ENCODE data around the gene HTR6. TPM values are rescaled to one million over a fixed set of nuclear protein-coding genes. Genes with fewer than 3 reads are reported as not detected.

HTR6 gene
- total RNA-seq, 4 donors from 2014 or later, result not detected

DNA sequence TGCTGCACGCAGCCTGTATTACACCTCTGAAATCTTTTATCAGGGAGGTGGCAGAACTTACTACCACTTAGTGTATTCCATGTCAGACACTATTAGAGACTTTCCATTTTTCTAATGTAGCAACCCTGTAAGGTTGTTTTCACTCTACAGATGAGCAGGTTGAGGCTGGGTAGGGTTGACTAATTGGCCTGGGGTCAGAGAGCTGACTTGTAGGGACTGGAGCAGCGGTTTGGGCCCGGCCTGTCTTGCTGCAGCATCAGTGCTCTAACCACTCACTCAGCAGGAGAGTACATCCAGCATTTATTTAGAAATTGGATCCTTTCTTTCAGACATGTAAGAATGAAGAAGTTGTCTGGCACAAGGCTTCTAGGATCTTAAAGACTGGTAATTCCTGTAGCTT lies 46.2 kb upstream of the HTR6 start:
- Histone ChIP-seq H3K4me1 (peaks cover 47 to 76% (median 64%) of the 10 kb centered on the region in 4 donors), H3K27ac (peak overlapping the region; percentile 64 to 74 (median 71))

DNA sequence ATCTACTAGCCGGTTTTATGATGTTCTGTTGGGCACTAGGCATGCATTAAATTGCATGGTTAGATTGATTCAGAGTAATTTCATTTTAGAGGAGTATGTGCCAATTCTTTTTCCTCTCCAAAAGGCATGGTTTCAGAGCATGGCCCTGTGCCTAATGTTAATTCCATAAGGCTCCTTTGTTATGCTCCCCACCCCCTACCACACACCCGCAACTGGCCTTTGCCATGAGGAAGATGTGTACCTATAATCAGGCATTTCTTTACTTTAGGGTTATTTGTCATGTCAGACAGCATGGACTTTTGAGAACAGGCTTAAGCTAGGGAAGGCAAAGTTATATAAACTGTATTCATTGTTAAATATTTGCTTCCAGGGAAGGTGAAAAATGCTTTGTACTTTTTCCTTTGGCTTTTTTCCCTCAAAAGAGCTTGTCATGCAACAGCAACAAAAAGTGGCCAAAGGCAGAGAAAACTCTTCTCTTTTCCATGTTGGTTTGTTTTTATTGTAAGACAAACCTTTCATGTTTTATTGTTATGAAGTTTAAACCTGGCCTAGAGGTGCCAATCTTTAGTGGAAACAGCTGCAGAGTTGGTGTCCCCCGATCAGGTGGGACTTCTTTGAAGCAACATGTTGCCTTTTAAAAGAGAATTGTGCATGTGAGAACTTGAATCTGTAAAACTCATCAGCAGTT lies 44.8 kb upstream of the HTR6 start:
- Histone ChIP-seq H3K36me3 (peaks cover 0 to 10% (median 3%) of the 10 kb centered on the region in 4 donors), H3K4me1 (peaks cover 37 to 62% (median 51%) of the 10 kb centered on the region in 4 donors), H3K27ac (peak overlapping the region; percentile 64 to 74 (median 71)), H3K27me3 (no peaks in the 10 kb centered on the region), H3K4me3 (no peak overlapping the region), H3K9me3 (no peaks in the 10 kb centered on the region)
- WGBS, 2 donors (ENCODE audit: low coverage in 1 of 2), result 25 to 45% methylated on average over 2 to 3 of the region's 3 CpGs
- intact Hi-C loops (cut with DNase I; ENCODE audit: low total_unique reads), result no loop called here
- DNase-seq, result peak; percentile 73
- TF ChIP-seq POLR2A (IDR thresholded peaks at IDR 0.05) (no peak), EP300 (IDR thresholded peaks at IDR 0.05; ENCODE audit: low read depth) (no peak), POLR2AphosphoS5 (IDR thresholded peaks at IDR 0.05) (peak in 1 of 3 donors; percentile 9)
- TF ChIP-seq, protein P1, sequence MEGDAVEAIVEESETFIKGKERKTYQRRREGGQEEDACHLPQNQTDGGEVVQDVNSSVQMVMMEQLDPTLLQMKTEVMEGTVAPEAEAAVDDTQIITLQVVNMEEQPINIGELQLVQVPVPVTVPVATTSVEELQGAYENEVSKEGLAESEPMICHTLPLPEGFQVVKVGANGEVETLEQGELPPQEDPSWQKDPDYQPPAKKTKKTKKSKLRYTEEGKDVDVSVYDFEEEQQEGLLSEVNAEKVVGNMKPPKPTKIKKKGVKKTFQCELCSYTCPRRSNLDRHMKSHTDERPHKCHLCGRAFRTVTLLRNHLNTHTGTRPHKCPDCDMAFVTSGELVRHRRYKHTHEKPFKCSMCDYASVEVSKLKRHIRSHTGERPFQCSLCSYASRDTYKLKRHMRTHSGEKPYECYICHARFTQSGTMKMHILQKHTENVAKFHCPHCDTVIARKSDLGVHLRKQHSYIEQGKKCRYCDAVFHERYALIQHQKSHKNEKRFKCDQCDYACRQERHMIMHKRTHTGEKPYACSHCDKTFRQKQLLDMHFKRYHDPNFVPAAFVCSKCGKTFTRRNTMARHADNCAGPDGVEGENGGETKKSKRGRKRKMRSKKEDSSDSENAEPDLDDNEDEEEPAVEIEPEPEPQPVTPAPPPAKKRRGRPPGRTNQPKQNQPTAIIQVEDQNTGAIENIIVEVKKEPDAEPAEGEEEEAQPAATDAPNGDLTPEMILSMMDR (IDR thresholded peaks at IDR 0.05), result no peak
- in situ Hi-C loops (cut with MboI; ENCODE audit: low pct_ligation_motif_present in 1 of 4, low pct_unique_long_range_greater_than_20kb in 1 of 4, low sequenced_read_pairs in 3 of 4), result no loop called here

More for the DNA sequence above, 46.2 kb upstream of the HTR6 start:
- Histone ChIP-seq H3K27me3 (no peaks in the 10 kb centered on the region), H3K9me3 (no peaks in the 10 kb centered on the region), H3K4me3 (no peak overlapping the region), H3K36me3 (no peaks in the 10 kb centered on the region)
- in situ Hi-C loops (cut with MboI; ENCODE audit: low pct_ligation_motif_present in 1 of 4, low pct_unique_long_range_greater_than_20kb in 1 of 4, low sequenced_read_pairs in 3 of 4), result no loop called here
- 40 to 93% methylated on average over 1 to 3 of the region's 3 CpGs for WGBS, 2 donors (ENCODE audit: low coverage in 1 of 2)
- no peak for DNase-seq
- TF ChIP-seq POLR2AphosphoS5 (IDR thresholded peaks at IDR 0.05) (no peak), POLR2A (IDR thresholded peaks at IDR 0.05) (no peak), EP300 (IDR thresholded peaks at IDR 0.05; ENCODE audit: low read depth) (no peak)
- TF ChIP-seq, protein P1 (IDR thresholded peaks at IDR 0.05), result no peak
- intact Hi-C loops (cut with DNase I; ENCODE audit: low total_unique reads), result no loop called here

DNA sequence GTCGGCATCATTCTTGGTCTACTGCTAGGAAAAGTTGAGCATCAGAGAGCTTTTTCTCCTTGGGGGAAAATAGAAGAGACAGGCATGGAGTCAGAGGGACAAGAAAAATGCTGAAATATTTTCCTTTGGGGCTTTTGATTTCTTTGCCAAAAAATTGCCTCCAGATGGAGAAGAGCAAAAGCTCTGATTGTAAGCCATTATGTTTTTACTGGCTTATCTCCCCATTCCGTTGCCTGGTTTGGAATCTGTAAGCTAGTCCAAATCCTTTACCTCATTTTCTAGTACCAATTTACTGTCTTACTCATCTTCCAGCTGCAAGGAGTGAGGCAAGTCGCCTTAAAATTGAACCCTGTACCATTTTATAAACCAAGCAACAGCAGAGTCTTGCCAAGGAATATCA lies 43.9 kb upstream of the HTR6 start:
- peaks cover 37 to 53% (median 44%) of the 10 kb centered on the region in 4 donors for H3K4me1 ChIP-seq
- intact Hi-C loops (cut with DNase I; ENCODE audit: low total_unique reads) (no loop called here), in situ Hi-C loops (cut with MboI; ENCODE audit: low pct_ligation_motif_present in 1 of 4, low pct_unique_long_range_greater_than_20kb in 1 of 4, low sequenced_read_pairs in 3 of 4) (no loop called here)
- no peak overlapping the region for H3K4me3 ChIP-seq
- peaks cover 0 to 11% (median 5%) of the 10 kb centered on the region in 4 donors for H3K36me3 ChIP-seq
- no peaks in the 10 kb centered on the region for H3K27me3 ChIP-seq
- H3K27ac ChIP-seq, result peak overlapping the region in 3 of 4 donors; percentile 69 to 74 (median 73)
- DNase-seq, result no peak
- TF ChIP-seq POLR2AphosphoS5 (IDR thresholded peaks at IDR 0.05) (no peak), EP300 (IDR thresholded peaks at IDR 0.05; ENCODE audit: low read depth) (no peak), POLR2A (IDR thresholded peaks at IDR 0.05) (no peak)
- TF ChIP-seq, protein P1 (IDR thresholded peaks at IDR 0.05), result no peak
- H3K9me3 ChIP-seq, result no peaks in the 10 kb centered on the region
- WGBS, 2 donors (ENCODE audit: low coverage in 1 of 2), result 60 to 66% methylated on average over 2 to 3 of the region's 3 CpGs

DNA sequence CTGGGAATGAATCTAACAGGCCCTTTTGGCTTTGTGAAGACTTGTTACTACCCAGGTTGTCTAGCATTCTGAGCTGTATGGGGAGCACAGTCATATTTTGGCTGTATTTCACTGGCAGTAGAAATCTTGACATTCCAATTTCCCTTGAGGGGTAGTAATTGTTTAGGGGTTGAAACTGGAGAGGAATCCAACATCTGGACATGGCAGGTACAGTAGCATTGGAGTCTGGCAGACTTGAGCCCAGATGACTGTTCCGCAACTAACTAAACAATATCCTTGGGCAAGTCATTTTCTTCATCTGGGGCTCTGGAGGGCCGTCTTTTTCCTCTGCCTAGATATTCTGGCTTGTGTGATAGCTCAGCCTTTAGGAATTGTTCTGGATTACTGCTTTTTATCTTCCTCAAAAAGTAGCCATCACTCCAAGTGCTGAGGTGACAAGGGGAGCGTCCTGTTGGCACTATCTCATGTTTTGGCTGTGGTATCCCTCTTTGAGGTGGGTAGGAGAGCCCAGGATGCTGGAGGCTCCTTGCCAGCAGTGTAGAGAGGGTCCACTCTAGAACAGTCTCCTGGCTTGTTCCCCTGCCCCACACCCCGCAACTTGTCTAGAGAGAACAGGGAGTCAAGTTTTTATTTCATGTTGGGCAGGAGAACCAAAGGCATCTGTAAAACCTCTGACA lies 43.3 kb upstream of the HTR6 start:
- Histone ChIP-seq H3K4me3 (no peak overlapping the region), H3K27me3 (no peaks in the 10 kb centered on the region), H3K4me1 (peaks cover 34 to 46% (median 43%) of the 10 kb centered on the region in 4 donors), H3K27ac (peak overlapping the region in 1 of 4 donors; percentile 3), H3K36me3 (peaks cover 0 to 16% (median 7%) of the 10 kb centered on the region in 4 donors), H3K9me3 (no peaks in the 10 kb centered on the region)
- TF ChIP-seq POLR2AphosphoS5 (IDR thresholded peaks at IDR 0.05), result no peak
- no peak for TF ChIP-seq POLR2A (IDR thresholded peaks at IDR 0.05)
- TF ChIP-seq, protein P1 (IDR thresholded peaks at IDR 0.05), result no peak
- TF ChIP-seq EP300 (IDR thresholded peaks at IDR 0.05; ENCODE audit: low read depth), result no peak
- 90 to 95% methylated on average over 4 of the region's 4 CpGs for WGBS, 2 donors (ENCODE audit: low coverage in 1 of 2)
- intact Hi-C loops (cut with DNase I; ENCODE audit: low total_unique reads) (no loop called here), in situ Hi-C loops (cut with MboI; ENCODE audit: low pct_ligation_motif_present in 1 of 4, low pct_unique_long_range_greater_than_20kb in 1 of 4, low sequenced_read_pairs in 3 of 4) (no loop called here)
- DNase-seq, result no peak
